K562 (cell line): ENCODE data around the gene SLC39A13. TPM values are rescaled to one million over a fixed set of nuclear protein-coding genes. Genes with fewer than 3 reads are reported as not detected.

Experiments
- AFF4 ChIP-seq: sonication (generic); formaldehyde crosslinking; IDR thresholded peaks from 2 replicates; pipeline ENCODE4 v1.8.0; 2023; ENCODE audit warnings: mild to moderate bottlenecking, missing genetic modification reagents
- ATF2 ChIP-seq: sonication (generic); formaldehyde crosslinking; IDR thresholded peaks from 2 replicates; pipeline ENCODE4 v1.8.1; 2022; ENCODE audit warnings: missing genetic modification reagents
- CREM ChIP-seq: IDR thresholded peaks from 2 replicates; pipeline ENCODE4 v1.6.1; 2014; ENCODE audit warnings: antibody characterized with exemption, low read depth
- HNRNPUL1 ChIP-seq: fragments of 200-400 bp; formaldehyde crosslinking; IDR thresholded peaks from 2 replicates; pipeline ENCODE4 v1.6.1; 2017; ENCODE audit warnings: low read length
- IFI16 ChIP-seq: fragments of 250-450 bp; sonication (Bioruptor Pico); IDR thresholded peaks from 2 replicates; pipeline ENCODE4 v2.1.2; 2022; ENCODE audit warnings: mild to moderate bottlenecking, inconsistent platforms
- POLR2G ChIP-seq: fragments of 200-400 bp; formaldehyde crosslinking; IDR thresholded peaks from 2 replicates; pipeline ENCODE4 v1.6.1; 2017; ENCODE audit warnings: low read depth, mild to moderate bottlenecking, antibody characterized with exemption, low read length, moderate library complexity
- POLR3G ChIP-seq: IDR thresholded peaks from 2 replicates; pipeline ENCODE4 v1.6.1; 2011; ENCODE audit not compliant: insufficient read length, insufficient replicate concordance; ENCODE audit errors: extremely low read depth
- TRIM24 ChIP-seq, 2 experiments: fragments of 450-650 bp; IDR thresholded peaks; 2 replicates each; pipeline ENCODE4 v1.6.1; 2016
- VEZF1 ChIP-seq: fragments of 200-800 bp; sonication (Bioruptor generic); IDR thresholded peaks from 2 replicates; pipeline ENCODE4 v1.6.1; 2017; ENCODE audit warnings: missing genetic modification characterization, missing compliant biosample characterization
- ZNF280A ChIP-seq: fragments of 450-650 bp; IDR thresholded peaks from 2 replicates; pipeline ENCODE4 v1.6.1; 2018; ENCODE audit warnings: mild to moderate bottlenecking, low read depth; ENCODE audit not compliant: partially characterized antibody
- polyA plus RNA-seq, 8 experiments: library from polyadenylated mRNA; depleted of rRNA in 4 of 8; stranded (reverse) in 5 of 8; unstranded in 3 of 8; fragments of >200 nt; fragmentation: Nextera tagmentation in 2 of 8; fragmentation: Illumina TruSeq in 1 of 8; extraction: Ambion mirVana in 2 of 8; extraction: Trizol in 1 of 8; gene quantifications; 2 replicates each; pipeline versions ENCODE4 v1.2.1 to v1.2.3, GENCODE V29; 2011 to 2014; ENCODE audit warnings: inconsistent platforms in 1 of 8, missing spikeins in 1 of 8
- total RNA-seq, 7 experiments: library from RNA; depleted of rRNA in 6 of 7; stranded (reverse); fragments of >200 nt in 6 of 7; fragmentation: Illumina TruSeq in 2 of 7; extraction: Trizol in 2 of 7; gene quantifications; 2 replicates each; pipeline versions ENCODE4 v1.2.1 to v1.2.3, GENCODE V29; 2011 to 2021; ENCODE audit warnings: low replicate concordance in 1 of 7
- TF ChIP-seq, protein P1 (sequence below): sonication (generic); IDR thresholded peaks from 2 replicates; pipeline ENCODE4 v1.6.1; 2016
- TF ChIP-seq, protein P2 (sequence below), 3 experiments: fragments of 200-800 bp in 1 of 3; fragments of 250-450 bp in 1 of 3; fragments of 450-650 bp in 1 of 3; sonication (Bioruptor Pico) in 1 of 3; sonication (Bioruptor generic) in 1 of 3; formaldehyde crosslinking in 1 of 3; IDR thresholded peaks; 2 replicates each; pipeline versions ENCODE4 v1.6.1 to v1.8.0; 2016 to 2022; ENCODE audit warnings: mild to moderate bottlenecking in 2 of 3, missing genetic modification characterization in 2 of 3, missing compliant biosample characterization in 1 of 3, moderate library complexity in 1 of 3

Gene SLC39A13
- total and polyA plus RNA-seq, 9 of the 15 experiments (the other 6 are each of a cell fraction or from before 2014, with no cell fraction given): 0.17 to 15.9 (median 3.2) TPM

DNA sequence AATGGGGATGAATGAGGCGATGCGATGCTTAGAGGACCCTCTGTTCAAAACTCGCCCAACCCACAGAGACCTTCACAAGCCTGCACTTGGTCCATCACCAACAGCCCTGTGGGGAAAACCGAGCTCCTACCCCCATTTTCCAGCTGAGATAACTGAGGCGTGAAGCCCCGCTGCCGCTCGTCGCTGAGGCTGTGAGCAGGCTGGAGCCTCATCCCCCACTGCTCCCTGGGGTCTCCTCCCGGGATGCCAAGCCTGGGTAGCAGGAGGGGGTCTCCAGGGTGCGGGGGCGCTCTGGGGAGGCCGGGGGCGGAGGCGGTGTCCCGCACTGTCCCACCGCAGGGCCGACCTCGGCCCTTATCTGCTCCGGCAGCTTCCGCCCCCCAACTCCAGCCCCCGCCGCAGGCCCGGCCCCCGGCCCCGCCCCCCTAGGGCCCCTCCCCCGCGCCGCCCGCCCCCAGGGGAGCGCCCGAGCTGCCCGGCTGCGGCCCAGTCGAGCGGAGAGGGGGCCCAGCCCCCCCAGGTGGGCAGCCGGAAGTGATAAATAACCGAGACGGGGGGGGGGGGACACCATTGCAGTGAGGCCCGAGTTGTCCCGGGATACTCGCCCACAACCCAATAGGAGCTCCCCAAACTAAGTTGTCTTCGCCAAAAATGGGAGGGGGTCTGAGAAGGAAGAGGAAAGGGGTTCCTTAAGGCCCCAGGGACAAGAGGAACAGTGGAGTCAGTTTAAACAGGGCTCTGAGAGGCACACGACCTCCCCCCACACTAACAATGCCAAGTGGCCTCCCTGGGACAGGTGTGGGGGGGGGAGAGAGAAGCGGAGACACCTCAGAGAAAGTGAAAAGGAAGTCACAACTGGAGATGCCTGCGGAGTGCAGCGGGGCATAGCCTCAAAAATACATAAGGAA is 8.3 kb upstream of the SLC39A13 start (continued):
- TF ChIP-seq VEZF1 (CRISPR knock-in tag) (peak; percentile 92), IFI16 (no peak), CREM (peak; percentile 21; the same call in 1 of the 2 replicates), POLR3G (no peak), ATF2 (CRISPR knock-in tag) (no peak), HNRNPUL1 (no peak), TRIM24 (IDR thresholded peaks at IDR 0.05) (no peak), AFF4 (CRISPR knock-in tag) (no peak), ZNF280A (no peak), POLR2G (peak; percentile 69)
- TF ChIP-seq, protein P1, sequence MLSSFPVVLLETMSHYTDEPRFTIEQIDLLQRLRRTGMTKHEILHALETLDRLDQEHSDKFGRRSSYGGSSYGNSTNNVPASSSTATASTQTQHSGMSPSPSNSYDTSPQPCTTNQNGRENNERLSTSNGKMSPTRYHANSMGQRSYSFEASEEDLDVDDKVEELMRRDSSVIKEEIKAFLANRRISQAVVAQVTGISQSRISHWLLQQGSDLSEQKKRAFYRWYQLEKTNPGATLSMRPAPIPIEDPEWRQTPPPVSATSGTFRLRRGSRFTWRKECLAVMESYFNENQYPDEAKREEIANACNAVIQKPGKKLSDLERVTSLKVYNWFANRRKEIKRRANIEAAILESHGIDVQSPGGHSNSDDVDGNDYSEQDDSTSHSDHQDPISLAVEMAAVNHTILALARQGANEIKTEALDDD: no peak
- TF ChIP-seq, protein P2, sequence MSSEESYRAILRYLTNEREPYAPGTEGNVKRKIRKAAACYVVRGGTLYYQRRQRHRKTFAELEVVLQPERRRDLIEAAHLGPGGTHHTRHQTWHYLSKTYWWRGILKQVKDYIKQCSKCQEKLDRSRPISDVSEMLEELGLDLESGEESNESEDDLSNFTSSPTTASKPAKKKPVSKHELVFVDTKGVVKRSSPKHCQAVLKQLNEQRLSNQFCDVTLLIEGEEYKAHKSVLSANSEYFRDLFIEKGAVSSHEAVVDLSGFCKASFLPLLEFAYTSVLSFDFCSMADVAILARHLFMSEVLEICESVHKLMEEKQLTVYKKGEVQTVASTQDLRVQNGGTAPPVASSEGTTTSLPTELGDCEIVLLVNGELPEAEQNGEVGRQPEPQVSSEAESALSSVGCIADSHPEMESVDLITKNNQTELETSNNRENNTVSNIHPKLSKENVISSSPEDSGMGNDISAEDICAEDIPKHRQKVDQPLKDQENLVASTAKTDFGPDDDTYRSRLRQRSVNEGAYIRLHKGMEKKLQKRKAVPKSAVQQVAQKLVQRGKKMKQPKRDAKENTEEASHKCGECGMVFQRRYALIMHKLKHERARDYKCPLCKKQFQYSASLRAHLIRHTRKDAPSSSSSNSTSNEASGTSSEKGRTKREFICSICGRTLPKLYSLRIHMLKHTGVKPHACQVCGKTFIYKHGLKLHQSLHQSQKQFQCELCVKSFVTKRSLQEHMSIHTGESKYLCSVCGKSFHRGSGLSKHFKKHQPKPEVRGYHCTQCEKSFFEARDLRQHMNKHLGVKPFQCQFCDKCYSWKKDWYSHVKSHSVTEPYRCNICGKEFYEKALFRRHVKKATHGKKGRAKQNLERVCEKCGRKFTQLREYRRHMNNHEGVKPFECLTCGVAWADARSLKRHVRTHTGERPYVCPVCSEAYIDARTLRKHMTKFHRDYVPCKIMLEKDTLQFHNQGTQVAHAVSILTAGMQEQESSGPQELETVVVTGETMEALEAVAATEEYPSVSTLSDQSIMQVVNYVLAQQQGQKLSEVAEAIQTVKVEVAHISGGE (CRISPR knock-in tag; IDR thresholded peaks at IDR 0.05): peak in 1 of 3 experiments; percentile 60; a peak in 2 of 6 replicates
